Measurements from ENCODE around the gene UMPS. TPM values are rescaled to one million over a fixed set of nuclear protein-coding genes. Genes with fewer than 3 reads are reported as not detected.

UMPS gene
- total RNA-seq, 1 experiment from 2014 or later: 61.8 TPM

DNA sequence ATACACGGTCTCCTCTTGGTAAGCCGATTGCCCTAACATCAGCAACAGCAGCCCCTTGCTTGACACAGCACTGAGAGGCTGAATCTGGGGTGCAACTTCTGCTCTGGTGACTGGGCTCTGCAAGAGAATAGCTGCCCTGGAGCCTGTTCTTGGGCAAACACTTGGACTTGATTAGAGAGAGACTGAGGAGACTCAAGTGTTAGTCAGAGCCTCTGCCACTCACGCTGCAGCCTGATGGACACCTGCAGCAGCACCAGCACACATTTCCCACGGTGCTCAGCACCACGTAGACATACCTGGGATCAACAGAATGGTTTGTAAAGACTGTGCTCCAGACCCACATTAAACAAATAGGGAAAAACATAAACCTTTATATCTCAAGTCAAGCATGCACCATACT lies 35.8 kb upstream of the UMPS start:
- BruUV-seq (replicated peaks): no TSS peak
- no peak overlapping the region for H2AFZ ChIP-seq
- TF ChIP-seq, protein P1, sequence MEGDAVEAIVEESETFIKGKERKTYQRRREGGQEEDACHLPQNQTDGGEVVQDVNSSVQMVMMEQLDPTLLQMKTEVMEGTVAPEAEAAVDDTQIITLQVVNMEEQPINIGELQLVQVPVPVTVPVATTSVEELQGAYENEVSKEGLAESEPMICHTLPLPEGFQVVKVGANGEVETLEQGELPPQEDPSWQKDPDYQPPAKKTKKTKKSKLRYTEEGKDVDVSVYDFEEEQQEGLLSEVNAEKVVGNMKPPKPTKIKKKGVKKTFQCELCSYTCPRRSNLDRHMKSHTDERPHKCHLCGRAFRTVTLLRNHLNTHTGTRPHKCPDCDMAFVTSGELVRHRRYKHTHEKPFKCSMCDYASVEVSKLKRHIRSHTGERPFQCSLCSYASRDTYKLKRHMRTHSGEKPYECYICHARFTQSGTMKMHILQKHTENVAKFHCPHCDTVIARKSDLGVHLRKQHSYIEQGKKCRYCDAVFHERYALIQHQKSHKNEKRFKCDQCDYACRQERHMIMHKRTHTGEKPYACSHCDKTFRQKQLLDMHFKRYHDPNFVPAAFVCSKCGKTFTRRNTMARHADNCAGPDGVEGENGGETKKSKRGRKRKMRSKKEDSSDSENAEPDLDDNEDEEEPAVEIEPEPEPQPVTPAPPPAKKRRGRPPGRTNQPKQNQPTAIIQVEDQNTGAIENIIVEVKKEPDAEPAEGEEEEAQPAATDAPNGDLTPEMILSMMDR (conservative IDR thresholded peaks at IDR 0.05): no peak
- TF ChIP-seq EZH2 (IDR thresholded peaks at IDR 0.05; ENCODE audit: low read depth): no peak

DNA sequence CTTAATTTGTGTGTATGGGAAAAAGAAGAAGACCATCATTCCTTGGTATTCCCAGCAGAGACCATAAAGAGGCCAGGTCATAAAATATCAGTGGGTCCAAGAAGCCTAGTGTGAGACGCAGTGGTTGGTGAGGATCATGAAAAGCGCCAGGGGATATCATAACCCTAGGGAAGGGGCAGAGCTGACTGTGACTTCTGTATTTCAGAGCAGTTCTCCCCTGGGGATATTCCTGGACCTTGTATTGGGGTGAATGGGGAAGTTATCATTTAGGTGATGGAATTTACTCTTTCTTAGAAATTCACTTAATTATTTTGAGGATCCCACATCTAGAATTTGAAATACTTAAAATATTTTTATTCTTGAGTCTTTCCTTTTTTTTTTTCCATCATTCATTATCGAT lies 34.9 kb upstream of the UMPS start:
- Histone ChIP-seq H3K4me1 (replicated peaks; ENCODE audit: insufficient read depth) (no peaks in the 10 kb centered on the region), H3K9me3 (ENCODE audit: insufficient read depth, low read depth) (no peaks in the 10 kb centered on the region), H3F3A (ENCODE audit: insufficient read depth, low read depth) (no peaks in the 10 kb centered on the region), H3K27me3 (ENCODE audit: insufficient read depth, low read depth) (peaks cover 12% of the 10 kb centered on the region; the same call in 1 of the 2 replicates), H3K27ac (no peak overlapping the region), H3K4me2 (no peak overlapping the region), H3K9me2 (ENCODE audit: insufficient read depth) (no peaks in the 10 kb centered on the region), H3K4me3 (no peak overlapping the region), H3K79me2 (ENCODE audit: low read depth) (no peaks in the 10 kb centered on the region), H2AFZ (no peak overlapping the region), H4K20me1 (ENCODE audit: insufficient read depth) (no peaks in the 10 kb centered on the region), H3K36me3 (ENCODE audit: low read depth) (no peaks in the 10 kb centered on the region)
- intact Hi-C loops (cut with micrococcal nuclease; ENCODE audit: unreplicated experiment): no loop called here
- TF ChIP-seq EZH2 (IDR thresholded peaks at IDR 0.05; ENCODE audit: low read depth): no peak
- TF ChIP-seq, protein P1 (conservative IDR thresholded peaks at IDR 0.05): no peak
- BruUV-seq (replicated peaks): no TSS peak
- ChIA-PET CTCF (no interaction called here), POLR2A (ENCODE audit: unreplicated experiment) (no interaction called here)
- no peak for DNase-seq

More for the DNA sequence above, 35.8 kb upstream of the UMPS start:
- Histone ChIP-seq H3K27me3 (ENCODE audit: insufficient read depth, low read depth) (peaks cover 9% of the 10 kb centered on the region; the same call in 1 of the 2 replicates), H3K4me2 (no peak overlapping the region), H3F3A (ENCODE audit: insufficient read depth, low read depth) (no peaks in the 10 kb centered on the region), H3K9me2 (ENCODE audit: insufficient read depth) (no peaks in the 10 kb centered on the region), H3K27ac (no peak overlapping the region), H3K4me3 (no peak overlapping the region), H3K4me1 (replicated peaks; ENCODE audit: insufficient read depth) (no peaks in the 10 kb centered on the region), H3K9me3 (ENCODE audit: insufficient read depth, low read depth) (no peaks in the 10 kb centered on the region), H3K79me2 (ENCODE audit: low read depth) (no peaks in the 10 kb centered on the region), H3K36me3 (ENCODE audit: low read depth) (no peaks in the 10 kb centered on the region), H4K20me1 (ENCODE audit: insufficient read depth) (no peaks in the 10 kb centered on the region)
- ChIA-PET POLR2A (ENCODE audit: unreplicated experiment) (no interaction called here), CTCF (no interaction called here)
- DNase-seq: no peak
- intact Hi-C loops (cut with micrococcal nuclease; ENCODE audit: unreplicated experiment): no loop called here

DNA sequence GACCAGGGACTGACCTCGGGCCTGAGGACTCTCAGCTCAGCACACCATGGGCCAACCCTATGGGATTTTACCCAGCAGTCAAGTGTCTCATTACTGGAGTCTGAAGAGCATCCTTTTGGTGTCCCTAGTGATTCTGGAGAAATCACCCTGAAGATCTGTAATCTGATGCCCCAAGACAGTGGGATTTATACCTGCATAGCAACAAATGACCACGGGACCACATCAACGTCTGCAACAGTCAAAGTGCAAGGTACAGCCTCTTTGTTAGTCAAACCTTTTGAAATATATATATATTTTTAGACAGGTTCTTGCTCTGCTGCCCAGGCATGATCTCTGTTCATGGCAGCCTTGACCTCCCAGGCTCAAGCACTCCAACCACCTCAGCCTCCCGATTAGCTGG lies 34.2 kb upstream of the UMPS start:
- H3F3A ChIP-seq (ENCODE audit: insufficient read depth, low read depth): no peaks in the 10 kb centered on the region
- DNase-seq: no peak
- no peak overlapping the region for H3K27ac ChIP-seq
- no peak overlapping the region for H3K4me2 ChIP-seq
- POLR2A ChIA-PET (ENCODE audit: unreplicated experiment): no interaction called here
- H3K79me2 ChIP-seq (ENCODE audit: low read depth): no peaks in the 10 kb centered on the region
- no peaks in the 10 kb centered on the region for H4K20me1 ChIP-seq (ENCODE audit: insufficient read depth)
- H3K36me3 ChIP-seq (ENCODE audit: low read depth): no peaks in the 10 kb centered on the region
- H2AFZ ChIP-seq: no peak overlapping the region
- TF ChIP-seq EZH2 (IDR thresholded peaks at IDR 0.05; ENCODE audit: low read depth): no peak
- TF ChIP-seq, protein P1 (conservative IDR thresholded peaks at IDR 0.05): no peak
- no peak overlapping the region for H3K4me3 ChIP-seq
- H3K4me1 ChIP-seq (replicated peaks; ENCODE audit: insufficient read depth): no peaks in the 10 kb centered on the region
- no peaks in the 10 kb centered on the region for H3K9me2 ChIP-seq (ENCODE audit: insufficient read depth)
- H3K9me3 ChIP-seq (ENCODE audit: insufficient read depth, low read depth): no peaks in the 10 kb centered on the region
- BruUV-seq (replicated peaks): no TSS peak
- intact Hi-C loops (cut with micrococcal nuclease; ENCODE audit: unreplicated experiment): no loop called here
- H3K27me3 ChIP-seq (ENCODE audit: insufficient read depth, low read depth): peaks cover 14% of the 10 kb centered on the region; the same call in 1 of the 2 replicates
- CTCF ChIA-PET: no interaction called here

All from PC-9 (cell line).